ENCODE data around the gene LRP11. TPM values are rescaled to one million over a fixed set of nuclear protein-coding genes. Genes with fewer than 3 reads are reported as not detected.

The LRP11 gene
- total RNA-seq, 4 donors from 2014 or later = 15.0 to 29.1 (median 24.0) TPM

- intact Hi-C loops (cut with DNase I) = loop anchor here (10.0 kb wide), 1 partner anchor 174 kb away; no protein-coding TSS in a partner anchor
- WGBS = 86% methylated on average over 7 of the region's 7 CpGs
- Histone ChIP-seq H3K4me1 (no peaks in the 10 kb centered on the region), H3K27ac (replicated peaks in 1 of 4) (peak overlapping the region in 1 of 4 donors; percentile 15), H3K27me3 (no peaks in the 10 kb centered on the region), H3K4me3 (peak overlapping the region in 3 of 4 donors; percentile 5 to 18 (median 16)), H3K36me3 (peaks cover 7 to 38% (median 21%) of the 10 kb centered on the region in 4 donors), H3K9me3 (no peaks in the 10 kb centered on the region)
- DNase-seq (ENCODE audit: extremely low spot score) = no peak
- TF ChIP-seq POLR2A (IDR thresholded peaks at IDR 0.05; ENCODE audit: low read depth) = no peak
- no peak for TF ChIP-seq EP300 (IDR thresholded peaks at IDR 0.05)
- no peak for TF ChIP-seq POLR2AphosphoS5 (IDR thresholded peaks at IDR 0.05)
- TF ChIP-seq, protein P1, sequence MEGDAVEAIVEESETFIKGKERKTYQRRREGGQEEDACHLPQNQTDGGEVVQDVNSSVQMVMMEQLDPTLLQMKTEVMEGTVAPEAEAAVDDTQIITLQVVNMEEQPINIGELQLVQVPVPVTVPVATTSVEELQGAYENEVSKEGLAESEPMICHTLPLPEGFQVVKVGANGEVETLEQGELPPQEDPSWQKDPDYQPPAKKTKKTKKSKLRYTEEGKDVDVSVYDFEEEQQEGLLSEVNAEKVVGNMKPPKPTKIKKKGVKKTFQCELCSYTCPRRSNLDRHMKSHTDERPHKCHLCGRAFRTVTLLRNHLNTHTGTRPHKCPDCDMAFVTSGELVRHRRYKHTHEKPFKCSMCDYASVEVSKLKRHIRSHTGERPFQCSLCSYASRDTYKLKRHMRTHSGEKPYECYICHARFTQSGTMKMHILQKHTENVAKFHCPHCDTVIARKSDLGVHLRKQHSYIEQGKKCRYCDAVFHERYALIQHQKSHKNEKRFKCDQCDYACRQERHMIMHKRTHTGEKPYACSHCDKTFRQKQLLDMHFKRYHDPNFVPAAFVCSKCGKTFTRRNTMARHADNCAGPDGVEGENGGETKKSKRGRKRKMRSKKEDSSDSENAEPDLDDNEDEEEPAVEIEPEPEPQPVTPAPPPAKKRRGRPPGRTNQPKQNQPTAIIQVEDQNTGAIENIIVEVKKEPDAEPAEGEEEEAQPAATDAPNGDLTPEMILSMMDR (IDR thresholded peaks at IDR 0.05) = no peak
Measured at GRCh38 chr6:149830731-149831307, 33.3 kb downstream of the LRP11 start.

- WGBS = 87% methylated on average over 4 of the region's 4 CpGs
- Histone ChIP-seq H3K27ac (replicated peaks in 1 of 4) (no peak overlapping the region), H3K27me3 (no peaks in the 10 kb centered on the region), H3K4me3 (no peak overlapping the region), H3K4me1 (no peaks in the 10 kb centered on the region), H3K9me3 (no peaks in the 10 kb centered on the region), H3K36me3 (peaks cover 3 to 51% (median 17%) of the 10 kb centered on the region in 4 donors)
- intact Hi-C loops (cut with DNase I) = no loop called here
- DNase-seq (ENCODE audit: extremely low spot score) = no peak
- TF ChIP-seq EP300 (IDR thresholded peaks at IDR 0.05) (no peak), POLR2AphosphoS5 (IDR thresholded peaks at IDR 0.05) (no peak), POLR2A (IDR thresholded peaks at IDR 0.05; ENCODE audit: low read depth) (no peak)
- TF ChIP-seq, protein P1 (IDR thresholded peaks at IDR 0.05) = no peak
Measured at GRCh38 chr6:149825292-149825691, 38.9 kb downstream of the LRP11 start.

DNA sequence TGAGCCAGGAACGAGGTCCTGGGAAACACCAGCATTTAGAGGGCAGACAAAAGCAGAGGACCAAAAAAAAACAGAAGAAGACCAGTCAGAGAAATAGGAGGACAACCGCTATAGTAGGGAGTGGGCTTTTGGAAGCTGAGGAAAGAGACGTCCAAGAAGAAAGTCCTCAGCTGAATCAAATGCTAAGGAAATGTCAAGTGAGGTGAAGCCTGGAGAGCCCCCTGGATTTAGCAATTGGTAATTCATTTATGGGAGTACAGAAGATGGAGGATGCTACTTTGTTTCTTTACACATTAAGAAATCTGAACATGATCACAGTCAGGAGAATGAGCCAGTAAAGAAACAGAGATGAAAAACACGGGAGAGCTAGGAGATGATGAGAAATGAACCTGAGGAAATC is 41.1 kb downstream of the LRP11 start:
- Histone ChIP-seq H3K9me3 (no peaks in the 10 kb centered on the region), H3K4me3 (no peak overlapping the region), H3K27ac (replicated peaks in 1 of 4) (no peak overlapping the region), H3K36me3 (peaks cover 0 to 54% (median 17%) of the 10 kb centered on the region in 4 donors), H3K4me1 (no peaks in the 10 kb centered on the region), H3K27me3 (no peaks in the 10 kb centered on the region)
- intact Hi-C loops (cut with DNase I) = no loop called here
- TF ChIP-seq, protein P1 (IDR thresholded peaks at IDR 0.05) = no peak
- no peak for TF ChIP-seq POLR2AphosphoS5 (IDR thresholded peaks at IDR 0.05)
- no peak for TF ChIP-seq POLR2A (IDR thresholded peaks at IDR 0.05; ENCODE audit: low read depth)
- TF ChIP-seq EP300 (IDR thresholded peaks at IDR 0.05) = no peak
- DNase-seq (ENCODE audit: extremely low spot score) = no peak
- WGBS = 83% methylated on average over 4 of the region's 4 CpGs

DNA sequence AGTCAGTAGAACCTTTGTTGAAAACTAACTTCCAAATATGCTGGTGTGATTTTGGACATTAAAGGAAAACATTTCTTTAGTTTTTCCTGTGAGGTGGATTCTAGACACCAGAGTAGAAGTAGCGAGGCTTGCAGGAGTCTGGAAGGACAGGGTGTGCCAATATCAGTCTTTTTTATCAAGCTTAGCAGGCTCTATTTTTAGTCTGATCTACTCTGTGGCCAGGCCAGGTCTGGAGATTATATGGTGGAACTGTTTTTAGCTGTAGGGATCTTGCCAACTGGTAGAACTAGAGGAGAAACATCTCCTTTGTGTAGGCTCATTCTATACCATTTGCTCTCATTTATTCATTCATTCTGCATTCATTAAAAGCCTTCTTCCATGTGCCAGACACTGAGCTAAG is 42.7 kb downstream of the LRP11 start:
- WGBS = 93% methylated on average over 1 of the region's 1 CpG
- intact Hi-C loops (cut with DNase I) = no loop called here
- Histone ChIP-seq H3K4me1 (no peaks in the 10 kb centered on the region), H3K36me3 (peaks cover 0 to 47% (median 17%) of the 10 kb centered on the region in 4 donors), H3K27ac (replicated peaks in 1 of 4) (no peak overlapping the region), H3K4me3 (no peak overlapping the region), H3K27me3 (no peaks in the 10 kb centered on the region), H3K9me3 (no peaks in the 10 kb centered on the region)
- no peak for DNase-seq (ENCODE audit: extremely low spot score)
- TF ChIP-seq POLR2AphosphoS5 (IDR thresholded peaks at IDR 0.05) (no peak), EP300 (IDR thresholded peaks at IDR 0.05) (no peak), POLR2A (IDR thresholded peaks at IDR 0.05; ENCODE audit: low read depth) (no peak)
- TF ChIP-seq, protein P1 (IDR thresholded peaks at IDR 0.05) = no peak

- Histone ChIP-seq H3K36me3 (peaks cover 0 to 39% (median 8%) of the 10 kb centered on the region in 4 donors), H3K27ac (replicated peaks in 1 of 4) (no peak overlapping the region), H3K9me3 (no peaks in the 10 kb centered on the region), H3K4me3 (no peak overlapping the region), H3K4me1 (no peaks in the 10 kb centered on the region), H3K27me3 (no peaks in the 10 kb centered on the region)
- TF ChIP-seq EP300 (IDR thresholded peaks at IDR 0.05) (no peak), POLR2A (IDR thresholded peaks at IDR 0.05; ENCODE audit: low read depth) (no peak), POLR2AphosphoS5 (IDR thresholded peaks at IDR 0.05) (no peak)
- TF ChIP-seq, protein P1 (IDR thresholded peaks at IDR 0.05) = no peak
- intact Hi-C loops (cut with DNase I) = no loop called here
- WGBS = 95% methylated on average over 7 of the region's 7 CpGs
- no peak for DNase-seq (ENCODE audit: extremely low spot score)
Measured at GRCh38 chr6:149820506-149820905, 43.7 kb downstream of the LRP11 start.
